B cell (primary cell): ENCODE data around the gene TRIB2.

Experiments
- CTCF ChIP-seq: fragments of 200-600 bp; IDR thresholded peaks from one replicate; pipeline ENCODE4 v1.8.0; 2022; ENCODE audit warnings: antibody characterized with exemption, mild to moderate bottlenecking
- EZH2 ChIP-seq: IDR thresholded peaks from 2 replicates; pipeline ENCODE4 v1.6.1; 2012; ENCODE audit warnings: borderline replicate concordance, low read depth, mild to moderate bottlenecking, moderate library complexity, low read length; ENCODE audit not compliant: insufficient read depth, poor library complexity, severe bottlenecking

DNA sequence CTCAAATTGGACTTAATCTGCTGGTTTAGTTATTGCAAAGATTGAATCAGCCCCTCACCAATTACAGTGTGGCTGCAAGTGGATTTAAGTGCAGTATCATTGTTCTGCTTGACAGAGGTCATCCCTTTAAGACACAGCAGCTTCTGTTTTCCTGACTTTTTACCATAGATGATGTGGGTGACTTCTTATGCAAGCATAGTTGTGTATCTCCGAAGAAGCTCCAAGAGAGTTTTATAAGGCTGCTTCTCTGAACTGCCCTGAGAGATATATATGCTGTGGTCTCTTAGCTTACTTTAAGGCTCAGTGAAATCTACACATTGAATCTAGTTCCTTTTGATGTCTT lies 3.5 kb downstream of the TRIB2 start:
- TF ChIP-seq CTCF: no peak
- no peak for TF ChIP-seq EZH2
